Heart right ventricle (tissue), 16 donors: Measurements from ENCODE around the gene CTDSPL. TPM values are rescaled to one million over a fixed set of nuclear protein-coding genes. Genes with fewer than 3 reads are reported as not detected.
A peak's percentile ranks its signal among the peaks of the same experiment; 100 is the strongest.

Experiments
- ATAC-seq, 8 donors: fragments of 200-7000 bp; cut with Tn5 transposase; one replicate each; pipeline ENCODE4 v1.9.1; 2020; ENCODE audit warnings: mild to moderate bottlenecking in 8 of 8, moderate library complexity in 8 of 8, moderate number of reproducible peaks in 1 of 8
- DNase-seq, 2 donors: peaks; one replicate each; pipeline ENCODE4 v3.0.0-alpha.2; 2020
- H3K27ac ChIP-seq, 10 donors: fragments of 200-600 bp; sonication (generic) in 2 of 10; one replicate each; pipeline versions ENCODE4 v1.5.0 to v1.8.0; 2020 to 2022; ENCODE audit warnings: mild to moderate bottlenecking in 3 of 10
- H3K27me3 ChIP-seq, 7 donors: fragments of 200-600 bp; one replicate each; pipeline ENCODE4 v1.8.0; 2021 to 2022; ENCODE audit warnings: mild to moderate bottlenecking in 2 of 7
- H3K36me3 ChIP-seq, 9 donors: fragments of 200-600 bp; sonication (generic) in 1 of 9; one replicate each; pipeline versions ENCODE4 v1.5.0 to v1.8.0; 2020 to 2022; ENCODE audit warnings: mild to moderate bottlenecking in 2 of 9
- H3K4me1 ChIP-seq, 9 donors: fragments of 200-600 bp; sonication (generic) in 1 of 9; one replicate each; pipeline versions ENCODE4 v1.5.0 to v1.8.0; 2020 to 2022; ENCODE audit warnings: mild to moderate bottlenecking in 4 of 9
- H3K4me3 ChIP-seq, 10 donors: fragments of 200-600 bp; sonication (generic) in 2 of 10; one replicate each; pipeline versions ENCODE4 v1.5.0 to v1.8.0; 2020 to 2022; ENCODE audit warnings: mild to moderate bottlenecking in 7 of 10, moderate library complexity in 2 of 10
- H3K9me3 ChIP-seq, 11 donors: fragments of 200-600 bp in 10 of 11; sonication (generic) in 2 of 11; one replicate each; pipeline versions ENCODE4 v1.5.0 to v1.8.0; 2013 to 2022; ENCODE audit warnings: mild to moderate bottlenecking in 2 of 11, control low read depth in 1 of 11, moderate library complexity in 1 of 11
- CTCF ChIP-seq, 9 donors: fragments of 200-600 bp; sonication (generic) in 2 of 9; IDR thresholded peaks; one replicate each; pipeline versions ENCODE4 v1.5.0 to v1.8.0; 2021 to 2022; ENCODE audit warnings: antibody characterized with exemption in 9 of 9, mild to moderate bottlenecking in 5 of 9, moderate library complexity in 1 of 9
- WGBS, 2 donors: extraction: QIAGEN DNeasy Blood & Tissue Kit; methylation state at CpG; one replicate each; pipeline ENCODE4 v1.1.7; 2013; ENCODE audit warnings: inconsistent platforms in 1 of 2; 5-methylcytosine and 5-hydroxymethylcytosine counted together
- intact Hi-C, 10 donors: fragments of 100-400 bp; cut with DNase I; formaldehyde crosslinking; loops; one replicate each; pipeline versions ENCODE4 v1.11.1 to v1.14.2; 2022
- polyA plus RNA-seq, 2 donors: library from polyadenylated mRNA; stranded (reverse); fragments of 200-250 nt; gene quantifications; one replicate each; pipeline ENCODE4 v1.2.3, GENCODE V29; 2013
- total RNA-seq, 10 donors: library from RNA; stranded (reverse); fragmentation: NEBNext Ultra II Directional in 3 of 10; extraction: Animal tissue kit (Norgen Biotek cat#: 25700) in 3 of 10; gene quantifications; one replicate each; pipeline versions ENCODE4 v1.2.1 to v1.2.4, GENCODE V29; 2021 to 2023
- donor health status: Arrhythmogenic right ventricular cardiomyopathy.
- donor health status: ischemic (EF 13 %, LVEDD 7.1; RV severe dilation, severe dysfunction).
- donor health status: healthy with polysubstance abuse.
- donor health status: DM: no; HTN: yes; CAD: no.
- donor health status: DM: no; HTN: no; CAD: no.
- donor health status: ischemic (EF 25% LVEDD 6.9; RV normal size, moderate dysfunction).
- donor health status: ischemic (EF 25% LVEDD 5.7; RV mildly dilated, moderate dysfunction).
- donor health status: healthy.
- donor health status: DM: yes; HTN: yes; CAD: no.
- donor health status: Ischemic cardiomyopathy.
- donor health status: ischemic (EF 35%, LVEDD 5.7; RV mildly dilated, moderate dysfunction).
- donor health status: nonischemic (EF 11% LVEDD 7.7; RV severe dilation, severe dysfunction).
- donor health status: DM: yes; HTN: yes; CAD: no.
- donor health status: PGD.
- donor health status: ischemic (EF 29% LVEDD 5.4; RV normal size, mild dysfunction).
- donor health status: nonischemic (EF 23%, LVEDD 6.1; RV moderate dilation, normal function).

CTDSPL gene
- total and polyA plus RNA-seq, 12 donors, result 5.4 to 51.5 (median 41.2) TPM

DNA sequence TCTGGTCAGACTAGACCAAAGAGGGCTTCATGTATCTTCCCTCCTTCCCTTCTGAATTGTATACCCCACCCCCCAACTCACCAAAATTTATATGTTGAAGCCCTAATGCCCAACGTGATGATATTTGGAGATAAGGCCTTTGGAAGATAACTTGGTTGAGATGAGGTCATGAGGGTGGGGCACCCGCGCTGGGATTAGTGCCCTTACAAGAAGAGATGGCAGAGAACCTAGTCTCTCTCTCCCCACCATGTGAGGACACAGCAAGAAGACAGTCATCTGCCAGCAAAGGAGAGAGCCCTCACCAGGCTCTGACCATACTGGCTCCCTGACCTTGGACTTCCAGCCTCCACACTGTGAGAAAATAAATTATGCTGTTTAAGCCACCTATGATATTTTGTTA lies 154.3 kb downstream of the CTDSPL start:
- H3K4me3 ChIP-seq, result no peak overlapping the region
- no peak overlapping the region for H3K27ac ChIP-seq
- no peak for TF ChIP-seq CTCF (IDR thresholded peaks at IDR 0.05)
- ATAC-seq (no peak), DNase-seq (no peak)
- peaks cover 0 to 11% (median 0%) of the 10 kb centered on the region in 11 donors for H3K9me3 ChIP-seq
- H3K4me1 ChIP-seq, result peaks cover 0 to 11% (median 0%) of the 10 kb centered on the region in 9 donors
- peaks cover 0 to 80% (median 26%) of the 10 kb centered on the region in 9 donors for H3K36me3 ChIP-seq
- WGBS, 2 donors, result 89 to 92% methylated on average over 3 of the region's 3 CpGs
- intact Hi-C loops, result no loop called here
- H3K27me3 ChIP-seq, result no peaks in the 10 kb centered on the region

- H3K36me3 ChIP-seq, result peaks cover 0 to 75% (median 22%) of the 10 kb centered on the region in 9 donors
Observed at GRCh38 chr3:38016410-38016809, 154.7 kb downstream of the CTDSPL start.

GRCh38 chr3:38016847-38017444 lies 155.3 kb downstream of the CTDSPL start:
- H3K9me3 ChIP-seq, result peaks cover 0 to 11% (median 0%) of the 10 kb centered on the region in 11 donors
- peaks cover 0 to 11% (median 0%) of the 10 kb centered on the region in 9 donors for H3K4me1 ChIP-seq
- no peak for TF ChIP-seq CTCF (IDR thresholded peaks at IDR 0.05)
- peak in 2 of 8 donors; percentile 6 to 16 for ATAC-seq
- 77 to 85% methylated on average over 6 of the region's 6 CpGs for WGBS, 2 donors
- no peak for DNase-seq
- H3K36me3 ChIP-seq, result peaks cover 0 to 70% (median 21%) of the 10 kb centered on the region in 9 donors
- H3K27me3 ChIP-seq, result no peaks in the 10 kb centered on the region
- intact Hi-C loops, result no loop called here
- H3K4me3 ChIP-seq, result no peak overlapping the region
- H3K27ac ChIP-seq, result no peak overlapping the region

More at GRCh38 chr3:38016410-38016809, 154.7 kb downstream of the CTDSPL start:
- Histone ChIP-seq H3K27me3 (no peaks in the 10 kb centered on the region), H3K4me3 (no peak overlapping the region), H3K4me1 (peaks cover 0 to 11% (median 0%) of the 10 kb centered on the region in 9 donors), H3K27ac (no peak overlapping the region), H3K9me3 (peaks cover 0 to 11% (median 0%) of the 10 kb centered on the region in 11 donors)
- no peak for TF ChIP-seq CTCF (IDR thresholded peaks at IDR 0.05)
- ATAC-seq, result no peak
- intact Hi-C loops, result no loop called here
- DNase-seq, result no peak
- 98% methylated on average over 13 of the region's 13 CpGs for WGBS, 2 donors

- H3K27me3 ChIP-seq, result no peaks in the 10 kb centered on the region
- H3K36me3 ChIP-seq, result peaks cover 0 to 66% (median 21%) of the 10 kb centered on the region in 9 donors
- 75 to 81% methylated on average over 9 of the region's 9 CpGs for WGBS, 2 donors
- peaks cover 0 to 11% (median 0%) of the 10 kb centered on the region in 11 donors for H3K9me3 ChIP-seq
- no peak for DNase-seq
- no peak for TF ChIP-seq CTCF (IDR thresholded peaks at IDR 0.05)
- H3K4me1 ChIP-seq, result peaks cover 0 to 16% (median 0%) of the 10 kb centered on the region in 9 donors
- intact Hi-C loops, result no loop called here
- peak in 3 of 8 donors; percentile 5 to 16 (median 5) for ATAC-seq
- H3K4me3 ChIP-seq, result no peak overlapping the region
- no peak overlapping the region for H3K27ac ChIP-seq
Observed at GRCh38 chr3:38017445-38018295, 156.0 kb downstream of the CTDSPL start.
